CD14-positive monocyte (primary cell): ENCODE data around the gene NRXN3. TPM values are rescaled to one million over a fixed set of nuclear protein-coding genes. Genes with fewer than 3 reads are reported as not detected.

ENCODE experiments used
- DNase-seq, 3 donors: peaks; one replicate each; pipeline ENCODE4 v3.0.0-alpha.2; 2011 to 2022
- H2AFZ ChIP-seq: 2 replicates; pipeline ENCODE4 v1.6.0; 2012; ENCODE audit warnings: mild to moderate bottlenecking, low read depth, low read length, inconsistent platforms; ENCODE audit not compliant: insufficient read depth, poor library complexity, severe bottlenecking
- H3K27ac ChIP-seq, 2 donors: 1 replicate in 1 of 2; 2 replicates in 1 of 2; pipeline ENCODE4 v1.5.1; 2012 to 2013; ENCODE audit warnings: low read length in 2 of 2, control low read depth in 1 of 2, inconsistent platforms in 1 of 2, low read depth in 1 of 2, mild to moderate bottlenecking in 1 of 2
- H3K27me3 ChIP-seq, 2 donors: one replicate each; pipeline versions ENCODE4 v1.6.0 to v1.6.1; 2011 to 2013; ENCODE audit warnings: low read length in 2 of 2; ENCODE audit not compliant: control insufficient read depth in 2 of 2, insufficient read depth in 2 of 2
- H3K36me3 ChIP-seq, 2 donors: replicated peaks in 1 of 2; 1 replicate in 1 of 2; 2 replicates in 1 of 2; pipeline versions ENCODE4 v1.5.1 to v1.6.1; 2012 to 2013; ENCODE audit warnings: low read length in 2 of 2, control low read depth in 1 of 2, inconsistent platforms in 1 of 2, mild to moderate bottlenecking in 1 of 2; ENCODE audit not compliant: insufficient read depth in 2 of 2, control insufficient read depth in 1 of 2
- H3K4me1 ChIP-seq, 2 donors: 1 replicate in 1 of 2; 2 replicates in 1 of 2; pipeline versions ENCODE4 v1.5.1 to v1.6.1; 2012 to 2013; ENCODE audit warnings: low read length in 2 of 2, control low read depth in 1 of 2, inconsistent platforms in 1 of 2, mild to moderate bottlenecking in 1 of 2, moderate library complexity in 1 of 2; ENCODE audit not compliant: insufficient read depth in 2 of 2, control insufficient read depth in 1 of 2
- H3K4me2 ChIP-seq: replicated peaks from 2 replicates; pipeline ENCODE3; 2012; ENCODE audit warnings: low read length, moderate library complexity, mild to moderate bottlenecking; ENCODE audit not compliant: poor library complexity, severe bottlenecking; ENCODE audit errors: extremely low read depth
- H3K4me3 ChIP-seq, 3 experiments: fragments of 200-600 bp in 1 of 3; sonication (generic) in 1 of 3; replicated peaks in 1 of 3; 1 replicate in 2 of 3; 2 replicates in 1 of 3; pipeline ENCODE4 v1.5.1; 2011 to 2013; ENCODE audit warnings: low read length in 3 of 3, mild to moderate bottlenecking in 3 of 3, control low read depth in 2 of 3, low read depth in 2 of 3, inconsistent platforms in 1 of 3, moderate library complexity in 1 of 3
- H3K79me2 ChIP-seq: 2 replicates; pipeline ENCODE4 v1.6.0; 2012; ENCODE audit warnings: mild to moderate bottlenecking, control low read depth, inconsistent platforms, low read length, moderate library complexity; ENCODE audit not compliant: insufficient read depth
- H3K9ac ChIP-seq: 2 replicates; pipeline ENCODE4 v1.6.0; 2017; ENCODE audit warnings: low read length, mild to moderate bottlenecking; ENCODE audit not compliant: insufficient read depth, poor library complexity, severe bottlenecking
- H3K9me3 ChIP-seq, 2 donors: replicated peaks in 1 of 2; 1 replicate in 1 of 2; 2 replicates in 1 of 2; pipeline versions ENCODE4 v1.5.1 to v1.6.1; 2012 to 2013; ENCODE audit warnings: low read length in 2 of 2, control low read depth in 1 of 2; ENCODE audit not compliant: control insufficient read depth in 1 of 2, insufficient read depth in 1 of 2
- H4K20me1 ChIP-seq: 2 replicates; pipeline ENCODE4 v1.6.0; 2012; ENCODE audit warnings: mild to moderate bottlenecking, low read length, control low read depth, moderate library complexity; ENCODE audit not compliant: insufficient read depth
- H3K27ac Mint-ChIP-seq, 7 donors: one replicate each; pipeline ENCODE4 v1.8.0; 2020; ENCODE audit warnings: mild to moderate bottlenecking in 7 of 7, mixed read lengths in 7 of 7, moderate library complexity in 6 of 7, inconsistent platforms in 2 of 7
- H3K27me3 Mint-ChIP-seq, 3 donors: one replicate each; pipeline ENCODE4 v1.8.0; 2021 to 2022; ENCODE audit warnings: low read depth in 3 of 3, mild to moderate bottlenecking in 3 of 3, mixed read lengths in 3 of 3, moderate library complexity in 3 of 3, inconsistent platforms in 1 of 3
- H3K36me3 Mint-ChIP-seq, 2 donors: one replicate each; pipeline ENCODE4 v1.8.0; 2020; ENCODE audit warnings: mixed read lengths in 2 of 2, inconsistent platforms in 1 of 2, mild to moderate bottlenecking in 1 of 2
- H3K4me1 Mint-ChIP-seq: one replicate; pipeline ENCODE4 v1.8.0; 2020; ENCODE audit warnings: mild to moderate bottlenecking, mixed read lengths
- H3K4me3 Mint-ChIP-seq, 2 donors: one replicate each; pipeline ENCODE4 v1.8.0; 2020; ENCODE audit warnings: mild to moderate bottlenecking in 2 of 2, mixed read lengths in 2 of 2, moderate library complexity in 1 of 2
- H3K9me3 Mint-ChIP-seq, 7 donors: one replicate each; pipeline ENCODE4 v1.8.0; 2020 to 2022; ENCODE audit warnings: mixed read lengths in 7 of 7, mild to moderate bottlenecking in 6 of 7, moderate library complexity in 6 of 7, inconsistent platforms in 2 of 7
- CTCF ChIP-seq: fragments of 200-600 bp; IDR thresholded peaks from one replicate; pipeline ENCODE4 v1.8.0; 2022; ENCODE audit warnings: antibody characterized with exemption, mild to moderate bottlenecking
- WGBS: methylation state at CpG from one replicate; pipeline ENCODE4 v1.1.5; 2013; ENCODE audit warnings: missing lambda C conversion rate; ENCODE audit not compliant: insufficient coverage; 5-methylcytosine and 5-hydroxymethylcytosine counted together
- intact Hi-C, 2 donors: fragments of 100-400 bp; cut with micrococcal nuclease; formaldehyde crosslinking; loops; one replicate each; pipeline versions ENCODE4 v1.15.0 to v1.15.1; 2023
- polyA plus RNA-seq, 3 donors: library from polyadenylated mRNA; depleted of rRNA in 1 of 3; unstranded in 2 of 3; stranded (reverse) in 1 of 3; fragments of 300-500 nt in 2 of 3; fragments of >200 nt in 1 of 3; fragmentation: Illumina TruSeq in 2 of 3; gene quantifications; 1 replicate in 2 of 3; 2 replicates in 1 of 3; pipeline ENCODE4 v1.2.3, GENCODE V29; 2012 to 2021

NRXN3 gene
- polyA plus RNA-seq, 3 donors, result not detected

GRCh38 chr14:79321070-79321469 is 1150.9 kb downstream of the NRXN3 start:
- H3K36me3 ChIP-seq, result no peaks in the 10 kb centered on the region
- H3K4me2 ChIP-seq, result no peak overlapping the region
- Mint-ChIP-seq H3K36me3 (no peaks in the 10 kb centered on the region), H3K27me3 (no peaks in the 10 kb centered on the region), H3K4me1 (no peaks in the 10 kb centered on the region), H3K27ac (no peak overlapping the region), H3K4me3 (no peak overlapping the region), H3K9me3 (peaks cover 0 to 2% (median 0%) of the 10 kb centered on the region in 7 donors)
- DNase-seq, result no peak
- H3K4me1 ChIP-seq, result no peaks in the 10 kb centered on the region
- H3K27ac ChIP-seq, result no peak overlapping the region
- no peaks in the 10 kb centered on the region for H4K20me1 ChIP-seq
- intact Hi-C loops, result no loop called here
- H3K79me2 ChIP-seq, result no peaks in the 10 kb centered on the region
- TF ChIP-seq CTCF, result no peak
- H3K4me3 ChIP-seq, result no peak overlapping the region
- no peaks in the 10 kb centered on the region for H3K9me3 ChIP-seq
- no peaks in the 10 kb centered on the region for H3K27me3 ChIP-seq
- H2AFZ ChIP-seq, result no peak overlapping the region
- no peak overlapping the region for H3K9ac ChIP-seq

GRCh38 chr14:79325071-79325470 is 1154.9 kb downstream of the NRXN3 start:
- no CpG with 5 or more reads among the region's 2 CpGs for WGBS
- intact Hi-C loops, result no loop called here
- H3K4me3 Mint-ChIP-seq, result no peak overlapping the region

More at GRCh38 chr14:79325071-79325470, 1154.9 kb downstream of the NRXN3 start:
- H3K4me1 Mint-ChIP-seq, result no peaks in the 10 kb centered on the region
- Histone ChIP-seq H3K9ac (no peak overlapping the region), H3K4me2 (no peak overlapping the region), H3K79me2 (no peaks in the 10 kb centered on the region), H3K27ac (no peak overlapping the region), H3K4me1 (no peaks in the 10 kb centered on the region), H4K20me1 (no peaks in the 10 kb centered on the region), H3K9me3 (no peaks in the 10 kb centered on the region), H3K27me3 (no peaks in the 10 kb centered on the region), H3K4me3 (no peak overlapping the region), H2AFZ (no peak overlapping the region), H3K36me3 (no peaks in the 10 kb centered on the region)
- no peaks in the 10 kb centered on the region for H3K36me3 Mint-ChIP-seq
- peaks cover 0 to 2% (median 0%) of the 10 kb centered on the region in 7 donors for H3K9me3 Mint-ChIP-seq
- no peak for TF ChIP-seq CTCF
- DNase-seq, result no peak
- H3K27ac Mint-ChIP-seq, result no peak overlapping the region
- peaks cover 0 to 2% (median 0%) of the 10 kb centered on the region in 3 donors for H3K27me3 Mint-ChIP-seq
